Ascending aorta (tissue), 2 donors: ENCODE results near the gene LONP2. TPM values are rescaled to one million over a fixed set of nuclear protein-coding genes. Genes with fewer than 3 reads are reported as not detected.

Source experiments
- DNase-seq, 2 donors: peaks; one replicate each; pipeline ENCODE4 v3.0.0-alpha.2; 2019; ENCODE audit warnings: low spot score in 2 of 2
- H3K27ac ChIP-seq, 2 donors: fragments of 200-600 bp; sonication (generic); one replicate each; pipeline ENCODE4 v1.5.1; 2016 to 2017; ENCODE audit warnings: mild to moderate bottlenecking in 1 of 2
- H3K27me3 ChIP-seq: fragments of 200-600 bp; sonication (generic); one replicate; pipeline ENCODE4 v1.5.1; 2017
- H3K36me3 ChIP-seq, 2 donors: fragments of 200-600 bp; sonication (generic); one replicate each; pipeline ENCODE4 v1.5.1; 2016
- H3K4me1 ChIP-seq, 2 donors: fragments of 200-600 bp; sonication (generic); one replicate each; pipeline ENCODE4 v1.5.1; 2016 to 2017; ENCODE audit warnings: mild to moderate bottlenecking in 1 of 2
- H3K4me3 ChIP-seq, 2 donors: fragments of 200-600 bp; sonication (generic); one replicate each; pipeline ENCODE4 v1.5.1; 2016 to 2017; ENCODE audit warnings: mild to moderate bottlenecking in 1 of 2
- H3K9me3 ChIP-seq, 2 donors: fragments of 200-600 bp; sonication (generic); one replicate each; pipeline ENCODE4 v1.5.1; 2016
- intact Hi-C: fragments of 100-400 bp; cut with DNase I; formaldehyde crosslinking; loops from one replicate; pipeline ENCODE4 v1.15.1; 2023
- total RNA-seq: library from RNA; depleted of rRNA; stranded (reverse); fragments of >200 nt; gene quantifications from one replicate; pipeline ENCODE4 v1.1.0, GENCODE V29; 2016
- TF ChIP-seq, protein P1 (sequence below), 3 experiments: fragments of 200-600 bp in 2 of 3; fragments of 450-650 bp in 1 of 3; sonication (generic) in 2 of 3; IDR thresholded peaks; one replicate each; pipeline ENCODE4 v1.5.1; 2016 to 2019; ENCODE audit warnings: antibody characterized with exemption in 3 of 3, mild to moderate bottlenecking in 1 of 3, moderate library complexity in 1 of 3

The LONP2 gene
- 70.0 TPM for total RNA-seq

DNA sequence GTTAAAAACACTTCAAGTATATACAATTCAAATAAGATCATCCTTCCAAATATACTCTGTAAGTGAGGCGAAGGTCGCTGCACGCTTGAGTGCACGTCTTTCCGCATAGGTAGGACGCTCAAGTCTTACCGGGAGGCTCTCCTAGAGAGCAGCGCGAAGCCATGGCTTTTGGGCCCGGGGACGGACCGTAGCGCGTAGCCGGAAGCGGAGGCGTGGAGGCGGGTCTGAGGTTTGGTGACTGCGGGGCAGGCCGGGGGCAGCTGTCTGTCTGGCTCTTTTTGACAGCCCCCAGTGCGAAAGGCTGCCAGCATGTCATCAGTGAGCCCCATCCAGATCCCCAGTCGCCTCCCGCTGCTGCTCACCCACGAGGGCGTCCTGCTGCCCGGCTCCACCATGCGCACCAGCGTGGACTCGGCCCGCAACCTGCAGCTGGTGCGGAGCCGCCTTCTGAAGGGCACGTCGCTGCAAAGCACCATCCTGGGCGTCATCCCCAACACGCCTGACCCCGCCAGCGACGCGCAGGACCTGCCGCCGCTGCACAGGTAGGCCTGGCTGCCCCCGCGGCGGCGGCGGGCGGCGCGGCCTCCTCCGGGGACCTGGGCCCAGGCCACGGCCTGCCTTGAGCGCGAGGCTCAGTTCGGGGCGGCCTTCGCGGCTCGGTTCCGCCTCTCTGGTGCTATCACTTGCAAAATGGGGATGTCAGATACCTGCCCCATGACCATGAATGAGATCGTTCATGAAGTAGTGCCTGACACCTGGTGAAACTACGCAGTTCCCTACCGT lies at the start of gene LONP2:
TSS of gene LONP2 (plus strand) at position 221 of the 783 bp plus-strand sequence. CDS start at position 310, 89 bp downstream.
- H3K4me1 ChIP-seq = peaks cover 0 to 24% of the 10 kb centered on the region in 2 donors
- H3K4me3 ChIP-seq = peak within 1 kb of the TSS; percentile 75 to 96
- TF ChIP-seq, protein P1, sequence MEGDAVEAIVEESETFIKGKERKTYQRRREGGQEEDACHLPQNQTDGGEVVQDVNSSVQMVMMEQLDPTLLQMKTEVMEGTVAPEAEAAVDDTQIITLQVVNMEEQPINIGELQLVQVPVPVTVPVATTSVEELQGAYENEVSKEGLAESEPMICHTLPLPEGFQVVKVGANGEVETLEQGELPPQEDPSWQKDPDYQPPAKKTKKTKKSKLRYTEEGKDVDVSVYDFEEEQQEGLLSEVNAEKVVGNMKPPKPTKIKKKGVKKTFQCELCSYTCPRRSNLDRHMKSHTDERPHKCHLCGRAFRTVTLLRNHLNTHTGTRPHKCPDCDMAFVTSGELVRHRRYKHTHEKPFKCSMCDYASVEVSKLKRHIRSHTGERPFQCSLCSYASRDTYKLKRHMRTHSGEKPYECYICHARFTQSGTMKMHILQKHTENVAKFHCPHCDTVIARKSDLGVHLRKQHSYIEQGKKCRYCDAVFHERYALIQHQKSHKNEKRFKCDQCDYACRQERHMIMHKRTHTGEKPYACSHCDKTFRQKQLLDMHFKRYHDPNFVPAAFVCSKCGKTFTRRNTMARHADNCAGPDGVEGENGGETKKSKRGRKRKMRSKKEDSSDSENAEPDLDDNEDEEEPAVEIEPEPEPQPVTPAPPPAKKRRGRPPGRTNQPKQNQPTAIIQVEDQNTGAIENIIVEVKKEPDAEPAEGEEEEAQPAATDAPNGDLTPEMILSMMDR (IDR thresholded peaks at IDR 0.05) = no peak
- DNase-seq = peak; percentile 60 to 93
- H3K9me3 ChIP-seq = no peaks in the 10 kb centered on the region
- intact Hi-C loops = loop anchor here (1.0 to 10.0 kb wide), 2 partner anchors 141 to 365 kb away; partner anchors contain the start of gene SIAH1
- H3K36me3 ChIP-seq = no peaks in the 10 kb centered on the region
- peak within 1 kb of the TSS; percentile 81 to 85 for H3K27ac ChIP-seq
- no peaks in the 10 kb centered on the region for H3K27me3 ChIP-seq

DNA sequence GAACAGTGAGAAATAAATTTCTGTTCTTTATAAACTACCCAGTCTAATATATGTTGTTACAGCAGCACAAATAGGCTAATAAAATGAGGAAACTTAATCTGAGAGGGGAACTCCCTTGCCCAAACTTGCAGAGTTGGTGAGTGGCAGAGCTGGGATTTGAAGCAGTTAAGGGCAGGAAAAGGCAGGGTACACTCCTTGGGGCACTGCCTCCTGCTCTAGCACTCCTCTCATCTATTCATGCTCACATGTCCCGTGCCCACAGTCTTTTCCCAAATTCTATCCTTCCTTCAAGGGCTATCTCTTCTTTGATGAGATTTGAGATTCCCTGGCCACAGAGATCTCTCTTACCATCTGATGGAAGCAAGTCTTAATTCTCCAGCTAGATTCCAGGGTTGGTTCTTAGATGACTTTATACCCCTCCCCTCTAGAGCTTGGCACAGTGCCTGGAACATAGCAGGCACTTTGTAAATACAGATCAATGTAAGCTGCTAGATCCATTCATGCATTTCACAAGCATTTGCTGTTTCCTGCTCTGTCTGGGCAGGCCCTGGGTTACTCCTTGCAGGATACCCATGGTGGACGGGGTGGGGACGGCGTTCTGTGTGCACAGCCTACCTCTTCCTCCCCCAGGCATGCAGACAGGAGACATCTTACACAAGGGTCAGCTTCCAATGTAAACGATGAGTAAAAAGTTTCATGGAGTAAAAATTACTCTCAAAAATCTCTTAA lies 49.1 kb upstream of the LONP2 start:
- no peaks in the 10 kb centered on the region for H3K36me3 ChIP-seq
- intact Hi-C loops = no loop called here
- H3K4me1 ChIP-seq = no peaks in the 10 kb centered on the region
- H3K27me3 ChIP-seq = no peaks in the 10 kb centered on the region
- H3K4me3 ChIP-seq = no peak overlapping the region
- no peak overlapping the region for H3K27ac ChIP-seq
- no peak for DNase-seq
- TF ChIP-seq, protein P1 (IDR thresholded peaks at IDR 0.05) = no peak
- H3K9me3 ChIP-seq = no peaks in the 10 kb centered on the region

GRCh38 chr16:48197294-48197693 lies 46.8 kb upstream of the LONP2 start:
- TF ChIP-seq, protein P1 (IDR thresholded peaks at IDR 0.05) = no peak
- DNase-seq = no peak
- no peaks in the 10 kb centered on the region for H3K36me3 ChIP-seq
- no peak overlapping the region for H3K4me3 ChIP-seq
- H3K9me3 ChIP-seq = no peaks in the 10 kb centered on the region
- no peak overlapping the region for H3K27ac ChIP-seq
- intact Hi-C loops = no loop called here
- H3K27me3 ChIP-seq = no peaks in the 10 kb centered on the region
- H3K4me1 ChIP-seq = no peaks in the 10 kb centered on the region

DNA sequence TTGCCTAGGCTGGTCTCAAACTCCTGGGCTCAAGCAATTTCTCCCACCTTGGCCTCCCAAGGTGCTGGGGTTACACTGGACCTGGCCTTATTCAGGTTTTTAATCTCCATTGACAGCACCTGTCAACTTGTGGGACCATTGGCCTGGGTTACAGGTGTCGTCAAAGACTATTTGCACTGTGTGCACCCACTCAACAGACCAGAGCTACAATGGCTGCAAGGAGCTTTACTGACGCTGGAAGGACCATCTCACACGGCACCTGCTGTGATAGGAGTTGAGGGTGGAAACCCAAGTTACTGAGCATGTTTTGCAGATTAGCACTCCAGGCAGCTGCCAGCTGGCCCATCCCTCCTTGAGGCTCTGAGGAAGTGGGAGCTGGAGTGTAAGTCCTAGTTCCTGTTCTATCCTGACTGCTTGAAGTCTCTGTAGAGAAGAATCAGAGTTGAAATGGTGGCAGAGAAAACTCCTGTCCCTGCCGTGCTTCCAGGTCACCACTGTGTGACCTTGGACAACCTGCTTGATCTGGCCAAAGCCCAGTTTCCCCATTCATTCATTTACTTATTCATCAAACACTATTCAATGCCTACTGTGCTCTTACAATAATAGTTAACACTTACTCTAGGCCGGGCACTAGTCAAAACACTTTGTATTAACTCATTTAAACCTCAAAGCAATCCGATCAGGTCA lies 42.4 kb upstream of the LONP2 start:
- Histone ChIP-seq H3K4me1 (no peaks in the 10 kb centered on the region), H3K27me3 (no peaks in the 10 kb centered on the region), H3K36me3 (no peaks in the 10 kb centered on the region), H3K4me3 (no peak overlapping the region), H3K9me3 (no peaks in the 10 kb centered on the region), H3K27ac (no peak overlapping the region)
- TF ChIP-seq, protein P1 (IDR thresholded peaks at IDR 0.05) = no peak
- intact Hi-C loops = no loop called here
- DNase-seq = no peak

DNA sequence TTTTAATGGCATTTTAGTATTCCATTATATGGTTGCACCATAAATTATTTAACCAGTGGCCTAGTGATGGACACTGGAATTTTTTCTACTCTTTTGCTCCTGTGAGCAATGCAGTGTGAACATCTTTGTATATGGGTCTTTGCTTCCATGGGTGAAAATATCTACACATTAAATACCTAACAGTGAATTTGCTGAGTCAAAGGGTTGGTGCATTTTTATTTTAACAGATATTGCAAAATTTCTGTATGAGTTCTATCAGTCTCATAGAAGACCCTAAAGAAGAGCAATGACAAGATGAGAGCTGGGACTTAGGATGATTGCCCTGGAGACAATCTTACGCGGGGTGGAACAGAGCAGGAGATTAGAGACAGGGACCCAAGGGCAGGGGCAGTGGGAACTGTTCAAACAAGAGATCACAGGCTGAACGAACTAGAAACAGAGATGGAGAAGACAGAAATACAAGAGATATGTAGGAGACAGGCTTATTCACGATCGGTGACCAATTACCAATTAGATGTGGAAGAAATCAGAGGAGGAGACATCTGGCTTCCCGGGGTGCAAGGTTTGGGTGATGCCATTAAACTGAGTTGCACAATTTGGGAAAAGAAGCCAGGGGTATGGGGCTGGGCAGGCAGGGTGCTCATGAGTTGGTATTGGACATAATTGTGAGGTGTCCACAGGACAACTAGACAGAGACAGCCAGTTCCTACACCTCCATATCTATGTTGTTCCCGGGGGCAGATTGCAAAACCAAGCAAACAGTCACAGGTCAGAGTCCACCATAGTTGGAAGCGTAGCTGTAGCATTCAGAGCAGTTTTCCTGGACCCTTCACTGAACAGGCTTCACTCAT lies 39.9 kb upstream of the LONP2 start:
- Histone ChIP-seq H3K27me3 (no peaks in the 10 kb centered on the region), H3K4me1 (no peaks in the 10 kb centered on the region), H3K9me3 (no peaks in the 10 kb centered on the region), H3K4me3 (no peak overlapping the region), H3K27ac (no peak overlapping the region), H3K36me3 (no peaks in the 10 kb centered on the region)
- no peak for DNase-seq
- TF ChIP-seq, protein P1 (IDR thresholded peaks at IDR 0.05) = no peak
- intact Hi-C loops = no loop called here
